ENCODE measurements around the gene MYO6. TPM values are rescaled to one million over a fixed set of nuclear protein-coding genes. Genes with fewer than 3 reads are reported as not detected.

Gene MYO6
- total and polyA plus RNA-seq, 3 donors from 2014 or later, result 31.5 to 75.3 (median 69.2) TPM

DNA sequence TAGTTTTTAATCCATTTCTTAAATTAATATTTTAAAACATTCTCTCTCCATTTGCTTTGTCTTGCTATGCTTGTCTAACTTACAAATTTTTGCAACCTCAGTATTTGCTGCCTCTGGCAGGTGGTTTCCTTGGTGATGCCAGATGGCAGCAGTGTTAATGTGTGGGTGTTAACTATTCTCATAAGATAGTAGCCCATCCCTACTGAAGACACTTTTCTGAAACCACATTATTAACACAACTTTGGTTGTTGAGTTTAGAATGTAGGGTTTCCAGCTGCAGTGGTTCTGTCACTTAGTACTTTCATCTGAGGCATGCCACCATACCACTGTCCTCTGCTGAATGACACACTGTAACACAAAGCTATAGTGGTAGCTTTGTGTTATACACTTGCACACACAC is 75.1 kb downstream of the MYO6 start:
- Histone ChIP-seq H3K27me3 (no peaks in the 10 kb centered on the region), H3K4me3 (no peak overlapping the region), H3K9me3 (no peaks in the 10 kb centered on the region), H3K4me1 (no peaks in the 10 kb centered on the region), H3K27ac (no peak overlapping the region), H3K36me3 (ENCODE audit: low read depth, missing control alignments) (no peaks in the 10 kb centered on the region)
- TF ChIP-seq POLR2A (IDR thresholded peaks at IDR 0.05), result no peak
- TF ChIP-seq, protein P1, sequence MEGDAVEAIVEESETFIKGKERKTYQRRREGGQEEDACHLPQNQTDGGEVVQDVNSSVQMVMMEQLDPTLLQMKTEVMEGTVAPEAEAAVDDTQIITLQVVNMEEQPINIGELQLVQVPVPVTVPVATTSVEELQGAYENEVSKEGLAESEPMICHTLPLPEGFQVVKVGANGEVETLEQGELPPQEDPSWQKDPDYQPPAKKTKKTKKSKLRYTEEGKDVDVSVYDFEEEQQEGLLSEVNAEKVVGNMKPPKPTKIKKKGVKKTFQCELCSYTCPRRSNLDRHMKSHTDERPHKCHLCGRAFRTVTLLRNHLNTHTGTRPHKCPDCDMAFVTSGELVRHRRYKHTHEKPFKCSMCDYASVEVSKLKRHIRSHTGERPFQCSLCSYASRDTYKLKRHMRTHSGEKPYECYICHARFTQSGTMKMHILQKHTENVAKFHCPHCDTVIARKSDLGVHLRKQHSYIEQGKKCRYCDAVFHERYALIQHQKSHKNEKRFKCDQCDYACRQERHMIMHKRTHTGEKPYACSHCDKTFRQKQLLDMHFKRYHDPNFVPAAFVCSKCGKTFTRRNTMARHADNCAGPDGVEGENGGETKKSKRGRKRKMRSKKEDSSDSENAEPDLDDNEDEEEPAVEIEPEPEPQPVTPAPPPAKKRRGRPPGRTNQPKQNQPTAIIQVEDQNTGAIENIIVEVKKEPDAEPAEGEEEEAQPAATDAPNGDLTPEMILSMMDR (IDR thresholded peaks at IDR 0.05), result no peak
- intact Hi-C loops (cut with DNase I; ENCODE audit: low total_unique reads), result no loop called here
- DNase-seq, result no peak

DNA sequence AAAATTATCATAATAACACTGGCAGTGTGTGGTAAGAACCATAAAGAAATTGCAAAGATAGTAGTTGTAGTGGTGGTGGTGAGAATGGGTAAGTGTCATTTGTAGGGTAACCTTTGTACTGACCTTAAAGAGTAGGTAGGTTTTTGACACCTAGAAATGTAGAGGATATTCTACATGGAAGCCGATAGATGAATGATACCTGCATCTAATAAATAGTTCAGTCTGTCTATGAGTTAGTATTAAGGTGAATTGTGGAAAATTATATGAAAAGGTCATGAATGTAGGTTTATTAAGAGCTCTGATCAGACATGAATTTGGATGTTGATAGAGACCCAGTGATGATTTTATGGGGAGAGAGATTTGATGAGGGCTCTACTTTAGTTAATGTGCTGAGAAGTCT is 78.1 kb downstream of the MYO6 start:
- Histone ChIP-seq H3K4me1 (no peaks in the 10 kb centered on the region), H3K36me3 (ENCODE audit: low read depth, missing control alignments) (no peaks in the 10 kb centered on the region), H3K27me3 (no peaks in the 10 kb centered on the region), H3K27ac (no peak overlapping the region), H3K4me3 (no peak overlapping the region), H3K9me3 (no peaks in the 10 kb centered on the region)
- no peak for DNase-seq
- no peak for TF ChIP-seq POLR2A (IDR thresholded peaks at IDR 0.05)
- TF ChIP-seq, protein P1 (IDR thresholded peaks at IDR 0.05), result no peak
- WGBS, 2 donors, result 92 to 94% methylated on average over 1 of the region's 1 CpG
- intact Hi-C loops (cut with DNase I; ENCODE audit: low total_unique reads), result no loop called here

DNA sequence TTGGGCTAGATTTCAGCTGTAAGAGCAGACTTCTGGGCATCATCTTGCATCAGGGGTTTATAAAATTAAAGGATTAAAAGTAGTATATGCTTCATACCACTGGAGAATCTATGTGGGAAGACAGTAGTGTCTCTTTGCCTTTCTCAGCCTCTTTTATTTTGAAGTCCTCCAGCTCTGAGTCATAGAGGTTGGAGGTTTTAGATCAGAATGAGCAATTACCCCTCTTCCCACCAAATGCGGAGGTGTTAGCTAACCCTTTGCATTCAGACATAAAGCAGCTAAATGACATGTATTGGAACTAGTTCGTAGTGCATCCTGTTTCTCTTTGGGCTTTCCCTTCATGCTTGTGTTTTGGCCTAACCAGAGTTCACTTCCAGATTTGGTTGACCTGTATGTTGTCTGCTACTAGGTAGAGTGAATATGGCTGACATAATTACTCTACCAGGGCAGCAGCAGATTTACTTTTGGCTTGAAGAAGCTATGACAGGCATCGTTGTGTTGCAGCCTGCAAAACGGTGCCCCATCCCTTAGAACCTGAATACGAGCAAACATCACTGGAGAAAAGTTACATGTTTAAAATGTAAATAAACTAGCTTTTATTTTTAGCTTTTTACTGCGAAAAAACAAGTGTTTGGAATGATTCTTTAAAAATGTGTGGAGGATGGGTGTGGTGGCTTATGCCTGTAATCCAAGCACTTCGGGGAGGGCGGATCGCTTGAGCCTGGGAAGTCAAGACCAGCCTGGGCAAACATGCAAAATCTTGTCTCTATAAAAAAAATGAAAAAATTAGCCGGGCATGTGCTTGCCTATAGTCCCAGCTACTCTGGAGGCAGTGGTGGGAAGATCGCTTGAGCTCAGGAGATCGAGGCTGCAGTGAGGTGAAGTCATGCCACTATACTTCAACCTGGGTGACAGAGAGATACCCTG is 82.2 kb downstream of the MYO6 start:
- no peak for TF ChIP-seq POLR2A (IDR thresholded peaks at IDR 0.05)
- TF ChIP-seq, protein P1 (IDR thresholded peaks at IDR 0.05), result no peak
- no peak overlapping the region for H3K27ac ChIP-seq
- H3K36me3 ChIP-seq (ENCODE audit: low read depth, missing control alignments), result no peaks in the 10 kb centered on the region
- WGBS, 2 donors, result 91% methylated on average over 12 of the region's 12 CpGs
- H3K27me3 ChIP-seq, result no peaks in the 10 kb centered on the region
- H3K4me1 ChIP-seq, result no peaks in the 10 kb centered on the region
- DNase-seq, result no peak
- intact Hi-C loops (cut with DNase I; ENCODE audit: low total_unique reads), result no loop called here
- H3K4me3 ChIP-seq, result no peak overlapping the region
- H3K9me3 ChIP-seq, result no peaks in the 10 kb centered on the region

DNA sequence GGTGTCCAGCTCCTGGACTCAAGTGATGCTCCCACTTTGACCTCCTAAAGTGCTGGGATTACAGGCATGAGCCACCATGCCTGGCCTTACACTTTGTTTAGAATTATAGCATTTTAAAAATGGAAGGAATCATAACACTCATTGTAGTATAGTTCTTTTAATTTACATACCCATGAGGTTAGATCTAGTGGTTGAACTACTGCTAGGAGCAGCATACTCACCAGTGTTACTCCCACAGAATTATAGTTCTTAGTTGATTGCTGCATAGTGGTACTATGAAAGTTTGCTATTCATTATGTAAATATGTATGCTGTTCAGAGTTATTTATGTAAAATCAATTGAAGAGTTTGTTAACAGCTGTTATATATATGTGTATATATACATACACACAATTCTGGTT is 85.4 kb downstream of the MYO6 start:
- no peaks in the 10 kb centered on the region for H3K36me3 ChIP-seq (ENCODE audit: low read depth, missing control alignments)
- no peak for DNase-seq
- H3K27ac ChIP-seq, result no peak overlapping the region
- H3K9me3 ChIP-seq, result no peaks in the 10 kb centered on the region
- intact Hi-C loops (cut with DNase I; ENCODE audit: low total_unique reads), result no loop called here
- no peak overlapping the region for H3K4me3 ChIP-seq
- no peaks in the 10 kb centered on the region for H3K27me3 ChIP-seq
- H3K4me1 ChIP-seq, result no peaks in the 10 kb centered on the region
- TF ChIP-seq POLR2A (IDR thresholded peaks at IDR 0.05), result no peak
- TF ChIP-seq, protein P1 (IDR thresholded peaks at IDR 0.05), result no peak

DNA sequence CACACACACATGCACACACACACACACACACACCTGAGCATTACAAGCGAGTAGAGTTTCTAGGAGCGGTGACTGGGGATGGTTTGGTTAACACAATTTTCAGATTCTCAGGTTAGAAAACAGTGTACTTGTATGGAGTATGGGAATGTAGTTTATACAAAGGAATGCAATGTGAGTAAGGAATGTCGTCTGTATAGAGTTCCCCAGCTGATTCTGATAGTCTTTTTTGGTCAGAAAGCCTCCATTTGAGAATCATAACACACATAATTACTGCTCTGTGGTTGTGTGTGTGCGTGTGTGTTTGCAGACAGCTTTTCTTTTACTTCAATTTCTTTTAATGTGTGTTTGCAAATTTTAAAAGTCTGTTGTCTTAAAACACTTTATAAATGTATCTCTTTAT is 93.2 kb downstream of the MYO6 start:
- TF ChIP-seq, protein P1 (IDR thresholded peaks at IDR 0.05), result no peak
- TF ChIP-seq POLR2A (IDR thresholded peaks at IDR 0.05), result no peak
- WGBS, 2 donors, result 83 to 89% methylated on average over 4 of the region's 4 CpGs
- intact Hi-C loops (cut with DNase I; ENCODE audit: low total_unique reads), result no loop called here
- H3K27me3 ChIP-seq, result no peaks in the 10 kb centered on the region
- H3K27ac ChIP-seq, result no peak overlapping the region
- H3K36me3 ChIP-seq (ENCODE audit: low read depth, missing control alignments), result no peaks in the 10 kb centered on the region
- DNase-seq, result no peak
- H3K4me3 ChIP-seq, result no peak overlapping the region
- no peaks in the 10 kb centered on the region for H3K4me1 ChIP-seq
- H3K9me3 ChIP-seq, result no peaks in the 10 kb centered on the region
